ENCODE data around the gene KMT2A.
"Not testable (repeated sequence)": the region's sequence is repeated elsewhere in the genome, so short reads cannot be mapped to it uniquely, and the experiment has no call there.

Gene KMT2A

DNA sequence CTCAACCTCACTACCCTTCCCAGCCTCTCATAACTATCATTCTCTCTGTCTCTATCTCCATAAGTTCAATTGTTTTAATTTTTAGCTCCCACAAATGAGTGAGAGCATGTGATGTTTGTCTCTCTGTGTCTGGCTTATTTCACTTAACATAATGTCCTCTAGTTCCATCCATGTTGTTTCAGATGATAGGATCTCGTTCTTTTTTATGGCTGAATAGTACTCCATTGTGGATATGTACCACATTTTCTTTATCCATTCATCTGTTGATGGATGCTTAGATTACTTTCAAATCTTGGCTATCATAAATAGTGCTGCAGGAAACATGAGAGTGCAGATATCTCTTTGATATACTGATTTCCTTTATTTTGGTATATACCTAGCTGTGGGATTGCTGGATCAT lies 44.9 kb downstream of the KMT2A start:
- not testable (repeated sequence) for DNase-seq (ENCODE audit: insufficient read length, low spot score); FAIRE-seq

DNA sequence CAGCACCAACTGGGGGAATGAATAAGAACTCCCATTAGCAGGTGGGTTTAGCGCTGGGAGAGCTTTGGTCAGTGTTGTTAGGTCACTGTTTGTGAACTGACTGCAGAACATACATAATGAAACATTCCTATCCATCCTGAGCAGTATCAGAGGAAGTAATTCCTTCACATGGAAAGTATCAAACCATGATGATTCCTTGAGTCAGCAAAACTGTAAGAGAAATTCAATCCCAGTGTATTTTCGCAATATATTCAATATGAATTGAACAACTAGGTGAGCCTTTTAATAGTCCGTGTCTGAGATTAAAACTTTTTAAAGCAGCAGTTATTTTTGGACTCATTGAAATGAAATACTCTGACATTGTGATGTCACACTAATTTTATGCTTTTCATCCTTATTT lies 48.1 kb downstream of the KMT2A start:
- FAIRE-seq (no peak), DNase-seq (ENCODE audit: insufficient read length, low spot score) (no peak)

DNA sequence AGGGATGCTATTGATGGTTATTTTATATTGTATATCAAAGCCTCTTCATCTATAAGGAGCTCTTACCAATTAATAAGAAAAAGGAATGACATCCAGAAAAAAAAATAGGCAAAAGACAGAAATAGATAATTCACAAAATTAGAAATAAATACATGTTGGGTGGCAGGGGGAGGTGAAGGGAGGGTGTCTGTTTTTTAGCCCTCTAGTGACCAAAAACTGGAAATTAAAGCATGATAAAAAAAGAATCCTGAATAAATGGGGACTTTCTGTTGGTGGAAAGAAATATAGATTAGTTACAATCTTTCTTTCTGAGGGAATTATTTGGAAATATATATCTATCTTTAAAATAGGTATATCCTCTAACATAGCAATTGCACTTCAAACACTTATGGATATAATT lies 49.0 kb downstream of the KMT2A start:
- FAIRE-seq (no peak), DNase-seq (ENCODE audit: insufficient read length, low spot score) (no peak)

DNA sequence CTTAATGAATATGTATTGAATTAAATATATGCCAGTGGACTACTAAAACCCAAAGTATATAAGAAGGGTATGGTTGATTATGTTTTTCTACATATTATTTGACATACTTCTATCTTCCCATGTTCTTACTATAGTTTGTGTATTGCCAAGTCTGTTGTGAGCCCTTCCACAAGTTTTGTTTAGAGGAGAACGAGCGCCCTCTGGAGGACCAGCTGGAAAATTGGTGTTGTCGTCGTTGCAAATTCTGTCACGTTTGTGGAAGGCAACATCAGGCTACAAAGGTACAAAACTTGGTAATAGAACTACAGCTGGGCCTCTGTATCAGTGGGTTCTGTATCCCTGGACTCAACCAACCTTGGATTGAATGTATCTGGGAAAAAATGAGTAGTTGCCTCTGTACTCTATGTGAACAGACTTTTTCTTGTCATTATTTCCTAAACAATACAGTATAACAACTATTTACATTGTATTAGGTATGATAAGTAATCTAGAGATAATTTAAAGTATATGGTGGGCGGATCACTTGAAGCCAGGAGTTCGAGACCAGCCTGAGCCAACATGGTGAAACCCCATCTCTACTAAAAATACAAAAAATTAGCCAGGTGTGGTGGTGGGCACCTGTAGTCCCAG lies 52.3 kb downstream of the KMT2A start:
- FAIRE-seq (peak; percentile 54), DNase-seq (ENCODE audit: insufficient read length, low spot score) (peak; percentile 77)

DNA sequence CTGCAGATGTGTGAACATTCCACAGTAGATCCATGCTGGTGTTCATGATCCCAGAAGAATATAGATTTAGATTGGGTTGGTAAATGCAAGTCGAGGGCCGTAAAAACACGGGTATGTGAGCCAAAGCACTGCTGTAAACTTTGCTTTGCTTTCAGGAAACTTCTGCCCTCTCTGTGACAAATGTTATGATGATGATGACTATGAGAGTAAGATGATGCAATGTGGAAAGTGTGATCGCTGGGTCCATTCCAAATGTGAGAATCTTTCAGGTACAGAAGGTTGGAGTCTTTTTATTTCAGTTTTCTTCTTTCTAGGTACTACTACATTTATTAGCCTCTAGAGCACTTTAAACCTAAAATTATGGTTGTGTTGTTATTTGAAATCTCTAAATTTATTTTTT lies 54.7 kb downstream of the KMT2A start:
- no peak for DNase-seq (ENCODE audit: insufficient read length, low spot score)

DNA sequence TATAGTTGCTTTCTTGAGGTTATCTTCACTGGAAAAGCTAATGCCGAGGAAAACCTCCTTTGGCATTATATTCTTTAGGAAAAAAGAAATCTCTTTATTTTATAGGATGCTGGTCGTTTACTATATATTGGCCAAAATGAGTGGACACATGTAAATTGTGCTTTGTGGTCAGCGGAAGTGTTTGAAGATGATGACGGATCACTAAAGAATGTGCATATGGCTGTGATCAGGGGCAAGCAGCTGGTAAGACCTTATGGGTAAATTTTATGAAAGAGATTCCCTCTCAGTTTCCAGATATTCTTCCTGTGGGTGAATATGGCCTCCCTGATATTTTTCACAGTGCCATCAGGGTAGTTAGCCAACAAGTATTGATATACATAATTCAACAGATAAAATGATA lies 61.5 kb downstream of the KMT2A start:
- DNase-seq (ENCODE audit: insufficient read length, low spot score) (peak; percentile 58), FAIRE-seq (no peak)

More for the DNA sequence above, 54.7 kb downstream of the KMT2A start:
- FAIRE-seq: no peak

DNA sequence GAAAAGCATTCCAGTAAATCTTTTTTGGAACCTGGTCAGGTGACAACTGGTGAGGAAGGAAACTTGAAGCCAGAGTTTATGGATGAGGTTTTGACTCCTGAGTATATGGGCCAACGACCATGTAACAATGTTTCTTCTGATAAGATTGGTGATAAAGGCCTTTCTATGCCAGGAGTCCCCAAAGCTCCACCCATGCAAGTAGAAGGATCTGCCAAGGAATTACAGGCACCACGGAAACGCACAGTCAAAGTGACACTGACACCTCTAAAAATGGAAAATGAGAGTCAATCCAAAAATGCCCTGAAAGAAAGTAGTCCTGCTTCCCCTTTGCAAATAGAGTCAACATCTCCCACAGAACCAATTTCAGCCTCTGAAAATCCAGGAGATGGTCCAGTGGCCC lies 66.9 kb downstream of the KMT2A start:
- no peak for FAIRE-seq
- no peak for DNase-seq (ENCODE audit: insufficient read length, low spot score)

DNA sequence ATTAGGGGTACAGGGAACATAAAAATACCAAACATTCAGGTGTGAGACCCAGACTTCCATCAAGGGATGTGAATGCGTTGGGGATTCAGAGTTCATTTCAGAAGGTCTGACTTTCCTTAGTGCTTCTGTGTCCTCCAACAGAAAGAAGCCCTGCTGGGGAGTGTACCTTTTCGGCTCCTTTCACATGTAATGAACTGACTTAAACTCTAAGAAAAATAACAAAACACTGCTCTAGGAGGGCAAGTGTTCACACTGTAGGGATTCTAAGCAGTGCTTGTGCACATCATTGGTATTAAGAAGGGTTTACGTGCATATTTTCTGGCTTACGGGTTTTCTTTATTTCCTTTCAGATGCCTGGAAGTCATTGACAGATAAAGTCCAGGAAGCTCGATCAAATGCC lies 75.3 kb downstream of the KMT2A start:
- FAIRE-seq: no peak
- no peak for DNase-seq (ENCODE audit: insufficient read length, low spot score)

DNA sequence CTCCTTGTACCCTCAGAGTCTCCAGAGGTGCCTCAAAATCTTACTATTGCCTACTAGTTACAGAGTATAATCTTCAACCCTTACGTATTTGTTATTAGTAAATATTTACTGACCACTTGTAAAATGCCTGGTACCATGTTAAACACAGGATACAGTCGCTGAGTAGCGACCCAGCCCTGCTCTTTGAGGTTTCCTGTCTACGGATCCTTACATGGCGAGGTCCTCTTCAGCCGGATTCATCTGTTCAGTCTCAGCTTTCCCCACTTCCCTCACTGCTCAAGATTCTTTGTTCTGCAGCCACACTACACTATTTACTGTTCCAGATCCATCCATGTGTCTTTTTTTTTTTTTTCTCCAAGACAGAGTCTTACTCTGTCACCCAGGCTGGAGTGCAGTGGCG lies 77.8 kb downstream of the KMT2A start:
- FAIRE-seq: no peak

DNA sequence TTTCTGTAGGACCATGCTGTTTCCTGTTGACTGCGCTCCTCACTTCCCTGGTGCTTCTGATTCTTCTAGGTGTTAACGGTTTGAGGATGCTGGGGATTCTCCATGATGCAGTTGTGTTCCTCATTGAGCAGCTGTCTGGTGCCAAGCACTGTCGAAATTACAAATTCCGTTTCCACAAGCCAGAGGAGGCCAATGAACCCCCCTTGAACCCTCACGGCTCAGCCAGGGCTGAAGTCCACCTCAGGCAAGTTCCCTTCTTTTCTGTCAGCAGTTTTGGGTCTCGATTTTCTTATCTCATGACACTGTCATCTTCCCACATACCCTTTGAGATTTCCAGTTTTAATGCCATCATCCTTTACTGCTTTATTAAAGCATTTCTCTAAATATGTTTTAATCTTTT lies 83.3 kb downstream of the KMT2A start:
- DNase-seq (ENCODE audit: insufficient read length, low spot score) (no peak), FAIRE-seq (no peak)

More for the DNA sequence above, 77.8 kb downstream of the KMT2A start:
- no peak for DNase-seq (ENCODE audit: insufficient read length, low spot score)

DNA sequence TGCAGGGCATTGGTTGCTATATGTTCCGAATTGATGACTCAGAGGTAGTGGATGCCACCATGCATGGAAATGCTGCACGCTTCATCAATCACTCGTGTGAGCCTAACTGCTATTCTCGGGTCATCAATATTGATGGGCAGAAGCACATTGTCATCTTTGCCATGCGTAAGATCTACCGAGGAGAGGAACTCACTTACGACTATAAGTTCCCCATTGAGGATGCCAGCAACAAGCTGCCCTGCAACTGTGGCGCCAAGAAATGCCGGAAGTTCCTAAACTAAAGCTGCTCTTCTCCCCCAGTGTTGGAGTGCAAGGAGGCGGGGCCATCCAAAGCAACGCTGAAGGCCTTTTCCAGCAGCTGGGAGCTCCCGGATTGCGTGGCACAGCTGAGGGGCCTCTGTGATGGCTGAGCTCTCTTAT lies 85.6 kb downstream of the KMT2A start:
- FAIRE-seq: peak; percentile 44

DNA sequence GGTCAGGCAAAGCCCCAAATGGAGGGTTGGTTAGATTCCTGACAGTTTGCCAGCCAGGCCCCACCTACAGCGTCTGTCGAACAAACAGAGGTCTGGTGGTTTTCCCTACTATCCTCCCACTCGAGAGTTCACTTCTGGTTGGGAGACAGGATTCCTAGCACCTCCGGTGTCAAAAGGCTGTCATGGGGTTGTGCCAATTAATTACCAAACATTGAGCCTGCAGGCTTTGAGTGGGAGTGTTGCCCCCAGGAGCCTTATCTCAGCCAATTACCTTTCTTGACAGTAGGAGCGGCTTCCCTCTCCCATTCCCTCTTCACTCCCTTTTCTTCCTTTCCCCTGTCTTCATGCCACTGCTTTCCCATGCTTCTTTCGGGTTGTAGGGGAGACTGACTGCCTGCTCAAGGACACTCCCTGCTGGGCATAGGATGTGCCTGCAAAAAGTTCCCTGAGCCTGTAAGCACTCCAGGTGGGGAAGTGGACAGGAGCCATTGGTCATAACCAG lies 86.3 kb downstream of the KMT2A start:
- peak; percentile 52 for DNase-seq (ENCODE audit: insufficient read length, low spot score)
- no peak for FAIRE-seq

More for the DNA sequence above, 85.6 kb downstream of the KMT2A start:
- no peak for DNase-seq (ENCODE audit: insufficient read length, low spot score)

DNA sequence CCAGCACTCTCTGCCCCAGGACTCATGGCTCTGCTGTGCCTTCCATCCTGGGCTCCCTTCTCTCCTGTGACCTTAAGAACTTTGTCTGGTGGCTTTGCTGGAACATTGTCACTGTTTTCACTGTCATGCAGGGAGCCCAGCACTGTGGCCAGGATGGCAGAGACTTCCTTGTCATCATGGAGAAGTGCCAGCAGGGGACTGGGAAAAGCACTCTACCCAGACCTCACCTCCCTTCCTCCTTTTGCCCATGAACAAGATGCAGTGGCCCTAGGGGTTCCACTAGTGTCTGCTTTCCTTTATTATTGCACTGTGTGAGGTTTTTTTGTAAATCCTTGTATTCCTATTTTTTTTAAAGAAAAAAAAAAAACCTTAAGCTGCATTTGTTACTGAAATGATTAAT lies 88.1 kb downstream of the KMT2A start:
- no peak for FAIRE-seq
- no peak for DNase-seq (ENCODE audit: insufficient read length, low spot score)

DNA sequence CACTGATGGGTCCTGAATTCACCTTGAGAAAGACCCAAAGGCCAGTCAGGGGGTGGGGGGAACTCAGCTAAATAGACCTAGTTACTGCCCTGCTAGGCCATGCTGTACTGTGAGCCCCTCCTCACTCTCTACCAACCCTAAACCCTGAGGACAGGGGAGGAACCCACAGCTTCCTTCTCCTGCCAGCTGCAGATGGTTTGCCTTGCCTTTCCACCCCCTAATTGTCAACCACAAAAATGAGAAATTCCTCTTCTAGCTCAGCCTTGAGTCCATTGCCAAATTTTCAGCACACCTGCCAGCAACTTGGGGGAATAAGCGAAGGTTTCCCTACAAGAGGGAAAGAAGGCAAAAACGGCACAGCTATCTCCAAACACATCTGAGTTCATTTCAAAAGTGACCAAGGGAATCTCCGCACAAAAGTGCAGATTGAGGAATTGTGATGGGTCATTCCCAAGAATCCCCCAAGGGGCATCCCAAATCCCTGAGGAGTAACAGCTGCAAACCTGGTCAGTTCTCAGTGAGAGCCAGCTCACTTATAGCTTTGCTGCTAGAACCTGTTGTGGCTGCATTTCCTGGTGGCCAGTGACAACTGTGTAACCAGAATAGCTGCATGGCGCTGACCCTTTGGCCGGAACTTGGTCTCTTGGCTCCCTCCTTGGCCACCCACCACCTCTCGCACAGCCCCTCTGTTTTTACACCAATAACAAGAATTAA lies 88.6 kb downstream of the KMT2A start:
- DNase-seq (ENCODE audit: insufficient read length, low spot score) (no peak), FAIRE-seq (no peak)

DNA sequence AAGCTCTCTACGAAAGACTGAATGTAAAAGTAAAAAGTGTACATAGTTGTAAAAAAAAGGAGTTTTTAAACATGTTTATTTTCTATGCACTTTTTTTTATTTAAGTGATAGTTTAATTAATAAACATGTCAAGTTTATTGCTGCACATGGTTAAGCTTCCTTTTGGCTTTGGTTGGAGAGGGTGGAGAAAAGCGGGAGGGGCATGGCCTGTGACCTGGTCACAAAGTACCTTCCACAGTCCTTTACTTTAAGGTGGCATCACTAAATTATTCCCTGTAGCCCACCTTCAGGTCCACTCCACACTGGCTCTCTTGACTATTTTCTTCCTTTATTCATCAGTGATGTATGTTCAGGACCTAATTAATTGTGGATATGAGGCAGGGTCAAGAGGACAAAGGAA lies 90.4 kb downstream of the KMT2A start:
- DNase-seq (ENCODE audit: insufficient read length, low spot score) (no peak), FAIRE-seq (no peak)

DNA sequence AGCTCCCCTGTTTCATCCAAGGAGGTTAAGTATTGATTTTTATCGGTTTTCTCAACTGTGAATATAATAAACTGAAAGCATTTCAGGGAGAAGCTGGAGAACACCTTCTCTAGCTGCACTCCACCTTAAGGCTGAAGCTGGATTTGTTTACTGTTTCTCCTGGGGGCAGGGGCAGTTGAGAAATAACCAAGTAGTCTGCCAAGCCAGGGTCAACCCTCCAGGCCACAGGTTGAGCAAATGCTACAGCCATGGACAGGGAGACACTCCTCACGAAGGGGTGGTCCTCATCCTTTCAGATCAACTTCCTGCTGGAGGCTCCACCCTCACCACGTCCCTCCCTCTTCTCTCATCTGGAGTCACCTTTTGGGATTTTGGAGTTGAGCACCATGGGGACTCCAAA lies 90.8 kb downstream of the KMT2A start, which contains the start of gene TTC36:
TTC36 (plus strand) TSS at position 366 of the 400 bp plus-strand sequence; CDS start at position 387, 21 bp downstream.
- FAIRE-seq (no peak), DNase-seq (ENCODE audit: insufficient read length, low spot score) (no peak)

DNA sequence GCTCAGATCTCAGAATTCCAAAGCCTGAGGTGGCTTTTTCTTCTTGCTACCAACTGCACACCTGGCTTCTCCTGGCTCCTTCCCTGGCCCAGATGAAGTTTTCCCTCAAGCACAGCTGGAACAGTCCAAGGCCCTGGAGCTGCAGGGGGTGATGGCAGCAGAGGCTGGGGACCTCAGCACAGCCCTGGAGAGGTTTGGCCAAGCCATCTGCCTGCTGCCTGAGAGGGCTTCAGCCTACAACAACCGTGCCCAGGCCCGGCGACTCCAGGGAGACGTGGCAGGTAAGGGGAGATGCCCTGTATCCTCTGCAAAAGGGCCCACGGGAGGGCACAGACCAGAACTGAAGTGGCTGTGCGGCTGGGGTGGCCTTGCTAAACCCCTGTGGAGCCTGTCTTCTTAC lies 92.2 kb downstream of the KMT2A start:
- DNase-seq (ENCODE audit: insufficient read length, low spot score): no peak
- FAIRE-seq: no peak

DNA sequence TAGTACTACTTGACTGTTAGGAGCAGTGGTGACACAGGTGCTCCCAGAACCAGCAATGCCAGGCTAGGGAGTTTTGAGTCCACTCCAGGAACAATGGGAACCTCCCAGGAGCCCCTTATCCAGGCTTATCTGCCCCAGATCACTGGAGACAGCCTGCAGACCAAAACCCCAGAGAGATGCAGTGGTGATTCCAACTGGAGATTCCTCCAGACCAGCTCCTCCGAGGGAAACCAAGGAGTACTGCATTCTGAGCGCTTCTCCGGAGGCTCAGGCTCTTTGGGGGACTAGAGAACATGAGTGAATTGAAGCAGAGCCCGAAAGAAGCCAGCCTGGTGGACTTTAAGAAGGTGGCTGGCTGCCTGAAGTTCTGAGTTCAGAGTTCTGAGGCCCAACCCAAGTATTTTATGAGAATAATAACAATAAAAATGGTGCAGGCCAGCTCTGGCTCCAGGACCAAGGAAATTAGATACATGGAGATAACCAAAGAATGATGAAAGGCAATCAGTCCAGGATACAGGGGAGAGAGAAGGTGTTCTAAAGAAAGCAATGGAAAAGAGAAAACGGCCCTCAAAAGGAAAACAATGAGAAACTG lies 93.4 kb downstream of the KMT2A start:
- FAIRE-seq: no peak

DNA sequence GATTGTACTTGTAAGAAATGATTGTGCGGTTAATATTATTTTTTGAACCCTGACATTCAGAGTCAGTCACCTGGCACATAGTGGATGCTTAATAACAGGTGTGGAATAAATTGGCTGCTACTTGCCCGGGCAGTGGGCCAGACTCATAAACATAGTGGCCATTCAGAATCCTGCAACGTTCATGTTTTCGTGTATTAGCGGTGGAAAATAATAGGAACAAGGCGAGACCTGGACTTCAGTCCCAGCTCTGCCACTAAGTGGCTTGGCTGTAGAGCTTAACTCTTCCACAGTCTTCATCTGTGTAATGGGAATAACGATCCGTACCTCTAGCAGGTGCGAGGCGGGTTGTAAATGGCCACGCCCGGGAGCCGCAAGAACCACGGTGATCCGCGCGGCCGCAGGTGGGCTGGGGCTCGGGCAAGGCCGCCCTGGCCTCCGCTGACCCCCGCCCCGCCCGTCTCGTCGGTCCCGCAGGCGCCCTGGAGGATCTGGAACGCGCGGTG lies 93.9 kb downstream of the KMT2A start:
- FAIRE-seq (peak; percentile 42), DNase-seq (ENCODE audit: insufficient read length, low spot score) (no peak)

More for the DNA sequence above, 93.4 kb downstream of the KMT2A start:
- DNase-seq (ENCODE audit: insufficient read length, low spot score): no peak

DNA sequence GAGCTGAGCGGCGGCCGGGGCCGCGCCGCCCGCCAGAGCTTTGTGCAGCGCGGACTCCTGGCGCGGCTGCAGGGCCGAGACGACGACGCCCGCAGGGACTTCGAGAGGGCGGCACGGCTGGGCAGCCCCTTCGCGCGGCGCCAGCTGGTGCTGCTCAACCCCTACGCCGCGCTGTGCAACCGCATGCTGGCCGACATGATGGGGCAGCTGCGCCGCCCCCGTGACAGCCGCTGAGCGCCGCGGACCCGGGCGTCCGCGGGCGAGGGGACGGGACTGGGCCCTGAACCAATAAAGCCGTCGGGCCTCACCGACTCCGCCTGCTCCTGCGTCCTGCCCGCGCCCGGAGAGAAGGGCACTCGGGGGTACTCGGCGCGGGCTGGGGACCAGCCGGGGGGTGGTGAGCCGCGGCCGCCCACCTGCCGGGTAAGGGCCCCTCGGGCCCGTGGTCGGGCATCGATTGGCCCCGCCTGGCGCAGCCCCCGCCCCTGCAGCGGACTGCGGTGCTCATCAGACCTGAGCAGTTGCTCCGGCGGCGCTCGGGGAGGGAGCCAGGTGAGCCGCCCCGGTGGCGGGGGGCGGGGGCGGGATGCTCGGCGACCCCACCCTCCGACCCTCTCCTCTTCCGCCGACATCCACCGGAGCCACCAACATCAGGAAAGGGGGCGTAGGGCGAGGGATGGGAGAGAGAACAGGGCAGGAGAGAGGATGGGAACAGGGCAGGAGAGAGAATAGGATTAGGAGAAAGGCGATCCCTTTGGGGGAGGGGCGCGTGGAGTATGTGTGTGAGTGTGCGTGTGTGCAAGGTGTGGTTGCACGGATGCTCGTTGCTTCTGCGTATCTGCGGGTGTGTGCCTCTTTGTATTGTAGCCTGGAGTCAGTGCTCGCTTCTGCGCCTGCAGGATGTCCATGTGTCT lies 94.6 kb downstream of the KMT2A start, which contains the start of gene TMEM25:
TMEM25 (plus strand) TSS at position 510 of the 914 bp plus-strand sequence. CDS start 610 bp downstream, outside the sequence.
- peak; percentile 81 for DNase-seq (ENCODE audit: insufficient read length, low spot score)
- FAIRE-seq: peak; percentile 90
